Hematopoietic multipotent progenitor cell treated with erythropoietin and hydrocortisone succinate and interleukin-3 and kit ligand, for 6 days (in vitro differentiated cells): Measurements from ENCODE around the gene LMF2.
A peak's percentile ranks its signal among the peaks of the same experiment; 100 is the strongest.
"Not testable (repeated sequence)": the region's sequence is repeated elsewhere in the genome, so short reads cannot be mapped to it uniquely, and the experiment has no call there.

Experiments used
- DNase-seq: peaks from one replicate; pipeline ENCODE4 v3.0.0-alpha.2; 2015

Gene LMF2

GRCh38 chr22:50522806-50523438 is 15.4 kb upstream of the LMF2 start:
- DNase-seq = no peak

- DNase-seq = no peak
These were observed 14.8 kb upstream of the LMF2 start for GRCh38 chr22:50522208-50522805.

DNA sequence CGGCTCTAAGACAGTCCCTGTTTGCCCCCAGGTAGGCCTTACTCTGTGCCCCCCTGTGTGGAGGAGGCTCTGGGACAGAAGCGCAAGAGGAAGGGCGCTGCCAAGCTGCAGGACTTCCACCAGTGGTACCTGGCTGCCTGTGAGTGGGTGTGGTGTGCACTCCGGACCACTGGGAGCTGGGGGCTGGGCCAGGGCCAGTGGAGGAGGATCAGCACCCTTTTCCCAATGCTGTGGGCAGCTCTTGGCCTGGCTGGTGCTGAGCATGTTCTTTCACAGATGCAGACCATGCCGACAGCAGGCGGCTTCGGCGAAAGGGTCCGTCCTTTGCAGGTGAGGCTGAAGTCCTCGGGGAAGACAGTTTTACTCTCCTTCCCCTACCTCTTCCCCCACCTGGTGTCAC is 14.2 kb upstream of the LMF2 start:
- DNase-seq = no peak

GRCh38 chr22:50520826-50521453 is 13.4 kb upstream of the LMF2 start:
- DNase-seq = no peak

DNA sequence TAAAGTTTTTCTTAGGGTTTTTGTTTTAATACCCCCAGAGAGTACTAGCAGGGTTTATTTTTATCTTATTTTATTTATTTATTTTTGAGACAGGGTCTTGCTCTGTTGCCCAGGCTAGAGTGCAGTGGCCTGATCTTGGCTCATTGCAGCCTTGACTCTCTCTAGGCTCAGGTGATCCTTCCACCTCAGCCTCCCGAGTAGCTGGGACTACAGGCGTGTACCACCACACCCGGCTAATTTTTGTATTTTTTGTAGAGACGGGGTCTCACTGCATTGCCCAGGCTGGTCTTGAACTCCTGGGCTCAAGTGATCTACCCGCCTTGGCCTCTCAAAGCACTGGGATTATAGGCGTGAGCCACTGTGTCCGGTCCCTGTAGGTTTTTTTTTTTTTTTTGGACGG is 12.7 kb upstream of the LMF2 start:
- not testable (repeated sequence) for DNase-seq

GRCh38 chr22:50519151-50519550 is 11.6 kb upstream of the LMF2 start:
- no peak for DNase-seq

GRCh38 chr22:50518606-50519005 is 11.1 kb upstream of the LMF2 start:
- DNase-seq = no peak

GRCh38 chr22:50517495-50518260 is 10.2 kb upstream of the LMF2 start:
- no peak for DNase-seq

DNA sequence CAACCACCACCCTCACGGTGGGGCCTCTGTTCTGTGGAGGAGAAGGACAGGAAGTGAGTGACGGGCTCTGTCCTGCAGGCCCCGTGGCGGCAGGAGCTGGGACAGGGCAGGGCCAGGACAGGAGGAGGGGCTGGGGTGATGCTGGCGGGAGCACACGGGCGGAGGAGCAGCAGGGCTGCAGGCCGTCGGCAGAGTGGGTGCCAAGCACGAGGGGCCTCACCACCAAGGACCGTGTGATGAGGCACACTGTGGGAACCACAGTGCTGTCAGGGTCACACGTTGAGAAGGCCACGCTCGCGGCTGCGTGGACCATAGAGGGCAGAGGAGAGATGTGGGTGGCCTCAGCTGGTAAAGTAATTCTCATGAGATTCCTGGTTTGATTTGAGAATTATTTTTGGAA is 9.4 kb upstream of the LMF2 start:
- DNase-seq = no peak

DNA sequence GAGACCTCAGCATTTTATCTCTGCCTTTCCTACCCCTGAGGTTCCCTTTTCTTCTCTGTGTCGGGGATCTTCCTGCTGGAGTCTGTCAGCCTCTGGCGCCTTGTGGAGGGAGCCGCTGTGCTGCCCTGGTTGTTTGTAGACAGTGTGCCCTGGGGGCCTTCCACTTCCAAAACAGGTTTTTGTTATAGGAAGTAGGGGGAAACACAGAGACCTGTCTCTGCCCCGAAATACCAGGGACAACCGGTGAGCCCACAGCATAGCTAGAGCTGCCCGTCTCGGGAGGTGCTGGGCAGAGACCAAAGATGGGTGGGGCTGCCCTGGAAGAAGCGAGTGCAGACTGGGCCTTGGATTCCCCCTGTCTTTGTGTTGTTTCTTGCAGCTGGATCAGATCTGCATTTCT is 8.6 kb upstream of the LMF2 start:
- no peak for DNase-seq

DNA sequence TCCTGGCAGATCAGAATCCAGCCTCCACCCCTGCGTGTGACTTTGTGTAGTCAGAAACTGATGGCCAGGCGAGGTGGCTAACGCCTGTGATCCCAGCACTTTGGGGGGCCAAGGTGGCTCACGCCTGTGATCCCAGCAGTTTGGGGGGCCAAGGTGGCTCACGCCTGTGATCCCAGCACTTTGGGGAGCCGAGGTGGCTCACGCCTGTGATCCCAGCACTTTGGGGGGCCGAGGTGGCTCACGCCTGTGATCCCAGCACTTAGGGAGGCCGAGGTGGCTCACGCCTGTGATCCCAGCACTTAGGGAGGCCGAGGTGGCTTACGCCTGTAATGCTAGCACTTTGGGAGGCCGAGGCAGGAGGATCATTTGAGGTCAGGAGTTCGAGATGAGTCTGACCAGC is 5.7 kb upstream of the LMF2 start:
- no peak for DNase-seq

DNA sequence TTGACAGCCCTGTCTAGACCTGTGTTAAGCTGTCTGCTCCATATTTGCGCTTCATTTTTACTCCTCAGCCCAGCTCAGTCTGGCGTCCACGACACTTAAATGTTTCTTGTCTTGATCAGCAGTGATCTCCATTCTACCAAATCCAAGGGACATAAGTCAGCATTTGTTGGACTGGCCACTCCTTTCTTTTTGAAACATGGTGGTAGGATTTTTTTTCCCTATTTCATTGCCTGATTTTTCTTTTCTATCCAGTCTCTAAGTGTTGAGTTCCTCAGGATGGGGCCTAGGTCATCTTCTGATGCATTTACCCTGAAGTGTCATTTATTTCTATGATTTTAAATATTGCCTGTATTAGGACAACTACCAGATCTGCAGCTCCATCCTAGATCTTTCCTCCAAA is 1.4 kb upstream of the LMF2 start:
- DNase-seq = no peak

DNA sequence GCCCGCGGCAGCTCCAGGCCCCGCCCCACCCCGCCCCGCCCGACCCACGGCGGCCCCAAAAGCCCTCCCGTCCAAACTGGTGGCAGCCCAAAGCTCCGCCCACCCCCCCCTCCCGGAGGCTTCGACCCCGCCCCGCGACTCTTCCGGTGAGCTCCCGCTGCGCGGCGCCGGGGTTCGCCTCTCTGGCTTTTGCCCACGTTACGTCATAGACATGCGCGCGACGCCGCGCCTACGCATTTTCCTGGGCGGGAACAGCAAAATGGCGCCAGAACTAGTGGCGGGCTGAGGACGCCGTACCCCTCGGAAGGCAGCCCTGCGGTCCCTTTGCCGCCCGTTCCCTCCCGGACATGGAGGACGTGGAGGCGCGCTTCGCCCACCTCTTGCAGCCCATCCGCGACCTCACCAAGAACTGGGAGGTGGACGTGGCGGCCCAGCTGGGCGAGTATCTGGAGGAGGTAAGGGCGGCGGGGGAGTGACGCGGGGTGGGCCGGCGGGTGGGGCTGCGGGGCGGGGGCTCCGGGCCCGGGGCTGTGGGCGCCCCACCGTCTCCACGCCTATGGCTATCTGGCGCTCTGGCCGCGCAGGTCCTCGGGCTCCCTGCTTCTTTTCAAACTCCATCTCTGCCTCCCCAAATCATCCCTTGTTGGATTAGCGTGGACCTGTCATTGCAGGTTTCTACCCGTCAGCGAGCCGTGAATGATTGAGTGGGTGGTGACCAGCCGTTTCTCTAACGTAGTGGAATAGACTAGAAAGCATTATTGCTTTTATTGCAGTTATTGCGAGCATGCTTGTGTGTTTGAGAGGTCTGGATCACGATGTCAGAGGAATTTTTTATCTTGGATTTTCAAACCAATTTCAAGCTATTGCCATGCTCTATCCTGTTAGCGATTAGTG is 736 bp upstream of the LMF2 start, which contains the start of gene NCAPH2:
Gene NCAPH2 (plus strand): TSS at position 234 of the 894 bp plus-strand sequence. CDS start 114 bp downstream, at position 348.
- DNase-seq = peak; percentile 98

DNA sequence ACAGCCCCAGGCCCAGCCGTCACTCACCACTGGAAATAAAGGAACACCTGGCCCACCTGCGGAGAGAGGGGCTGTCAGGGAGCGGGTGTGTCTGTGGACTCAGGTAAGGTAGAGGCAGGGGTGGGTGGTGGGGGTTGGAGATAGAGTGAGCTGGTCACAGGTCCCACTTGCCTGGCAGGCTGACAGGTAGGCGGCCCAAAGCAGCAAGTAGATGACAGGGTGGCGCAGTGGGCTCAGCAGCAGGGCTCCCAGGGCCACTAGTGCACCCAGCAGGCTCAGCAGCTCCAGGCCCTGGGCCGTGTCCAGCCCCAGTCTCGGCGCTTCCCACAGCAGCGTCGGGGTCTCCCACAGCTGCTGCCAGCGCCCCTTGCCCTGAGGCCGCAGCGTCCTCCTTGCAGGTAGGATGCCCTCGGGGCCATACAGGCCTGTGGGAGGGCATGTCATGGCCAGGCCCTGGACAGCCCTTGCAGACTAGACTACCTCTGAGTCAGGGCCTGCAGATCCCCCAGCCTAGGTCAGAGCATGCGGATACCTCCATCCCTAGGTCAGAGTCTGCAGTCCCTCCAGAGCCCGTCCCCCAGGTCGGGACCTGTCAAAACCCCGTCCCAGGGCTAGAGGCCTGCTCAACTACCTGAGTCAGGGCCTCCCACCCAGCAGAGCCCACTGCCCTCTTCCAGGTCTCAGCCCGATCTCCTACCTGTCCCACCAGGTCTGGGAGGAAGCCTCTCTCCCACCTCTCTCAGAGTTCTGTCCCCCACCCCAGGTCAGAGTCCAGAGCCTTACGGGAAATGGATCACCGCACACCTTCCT is 686 bp downstream of the LMF2 start:
- no peak for DNase-seq

DNA sequence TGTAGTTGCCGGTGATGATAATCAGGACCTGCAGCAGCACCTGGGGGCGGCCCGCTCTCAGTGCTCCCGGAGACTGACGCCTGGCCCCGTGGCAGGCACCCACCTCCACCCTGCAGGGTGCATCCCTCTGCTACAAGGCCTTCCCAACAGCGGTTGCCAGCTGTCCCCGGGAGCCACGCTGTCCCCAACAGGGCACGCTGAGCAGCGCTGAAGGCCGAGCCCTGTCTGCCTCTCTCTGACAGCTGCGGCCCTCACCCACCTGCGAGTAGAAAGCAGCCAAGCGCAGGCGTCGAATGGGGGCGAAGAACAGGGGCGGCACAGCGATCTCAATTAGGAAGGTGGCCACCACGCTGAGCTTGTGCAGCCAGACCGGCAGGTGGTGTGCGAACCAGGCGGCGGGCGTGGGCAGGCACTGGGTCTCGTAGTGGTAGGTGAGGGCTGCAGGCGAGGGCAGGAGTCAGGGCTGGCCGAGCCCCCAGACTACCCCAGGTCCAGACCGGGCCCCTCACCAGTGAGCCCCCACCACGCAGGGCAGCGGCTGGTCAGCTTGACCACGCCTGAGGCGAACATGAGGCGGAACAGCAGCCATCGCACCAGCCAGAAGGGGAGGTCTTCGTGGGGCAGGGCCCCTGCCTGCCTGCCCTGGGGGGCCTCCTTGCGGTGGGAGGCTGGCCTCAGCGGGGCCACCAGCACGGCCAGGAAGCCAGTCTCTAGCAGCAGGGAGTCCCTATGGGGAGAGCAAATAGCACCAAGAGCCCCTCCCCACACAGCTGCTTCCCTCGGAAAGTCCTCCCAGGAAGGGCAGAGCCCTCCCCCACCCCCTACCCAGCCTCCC is 1.5 kb downstream of the LMF2 start:
- DNase-seq = no peak

GRCh38 chr22:50505276-50505775 is 2.2 kb downstream of the LMF2 start:
- DNase-seq = no peak

- no peak for DNase-seq
These were observed 2.9 kb downstream of the LMF2 start for GRCh38 chr22:50504369-50505211.

DNA sequence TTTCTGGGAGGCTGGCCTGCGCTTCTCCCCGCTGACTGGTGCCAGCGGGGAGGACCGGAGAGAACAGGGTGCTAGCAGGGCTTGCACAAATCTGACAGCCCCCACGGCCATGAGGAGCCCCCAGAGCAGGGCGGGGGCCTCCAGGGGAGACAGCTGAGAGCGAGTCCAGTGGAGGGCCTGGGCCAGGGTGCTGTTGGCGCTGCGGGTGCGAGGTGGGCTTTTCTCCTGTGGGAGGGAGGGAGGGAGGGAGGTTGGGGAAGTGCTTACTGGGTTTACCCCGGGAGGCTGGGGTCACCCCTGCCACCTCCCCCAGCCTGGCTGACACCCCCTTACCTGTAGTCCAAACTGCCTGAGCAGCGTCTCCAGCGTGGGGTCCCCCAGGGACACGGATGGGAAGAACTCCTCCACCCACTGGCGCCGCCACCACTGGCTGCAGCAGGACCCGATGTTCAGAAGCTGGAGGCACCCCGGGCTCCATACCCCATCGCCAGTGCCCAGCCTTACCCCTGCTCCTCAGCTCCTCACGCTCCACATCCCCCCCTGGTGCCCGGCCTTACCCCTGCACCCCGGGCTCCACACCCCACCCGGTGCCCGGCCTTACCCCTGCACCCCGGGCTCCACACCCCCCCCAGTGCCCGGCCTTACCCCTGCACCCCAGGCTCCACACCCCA is 3.9 kb downstream of the LMF2 start:
- peak; percentile 47 for DNase-seq
